Activated CD4-positive, alpha-beta T cell treated with anti-CD3 and anti-CD28 coated beads, Interleukin-2, Interleukin-4, amounts not matched to agents 100 ng/mL and 50 ng/mL, durations not matched to agents 16 hours and 8 hours (primary cell): ENCODE measurements around the gene TEX101.
"Not testable (repeated sequence)": the region's sequence is repeated elsewhere in the genome, so short reads cannot be mapped to it uniquely, and the experiment has no call there.

Source experiments
- DNase-seq: peaks from one replicate; pipeline ENCODE4 v3.0.0-alpha.2; 2020; ENCODE audit warnings: low spot score

The TEX101 gene

GRCh38 chr19:43414554-43414953, at the start of gene TEX101:
Gene TEX101 (plus strand): TSS chr19:43414890. CDS start chr19:43415920, 1,030 bp downstream.
- no peak for DNase-seq

GRCh38 chr19:43365677-43366076, 49.0 kb upstream of the TEX101 start:
- DNase-seq: not testable (repeated sequence)

GRCh38 chr19:43367822-43368221, 46.9 kb upstream of the TEX101 start:
- DNase-seq: no peak

- DNase-seq: not testable (repeated sequence)
Measured at GRCh38 chr19:43368897-43369296, 45.8 kb upstream of the TEX101 start.

- DNase-seq: no peak
Measured at GRCh38 chr19:43371909-43372308, 42.8 kb upstream of the TEX101 start.

- no peak for DNase-seq
Measured at GRCh38 chr19:43372462-43372861, 42.2 kb upstream of the TEX101 start.

- DNase-seq: not testable (repeated sequence)
Measured at GRCh38 chr19:43377624-43378023, 37.1 kb upstream of the TEX101 start.

- DNase-seq: no peak
Measured at GRCh38 chr19:43380008-43380407, 34.7 kb upstream of the TEX101 start.

GRCh38 chr19:43380771-43381386, 33.8 kb upstream of the TEX101 start:
- DNase-seq: no peak

GRCh38 chr19:43382586-43383216, 32.0 kb upstream of the TEX101 start:
- DNase-seq: not testable (repeated sequence)

GRCh38 chr19:43383254-43383653, 31.4 kb upstream of the TEX101 start:
- DNase-seq: not testable (repeated sequence)

- DNase-seq: not testable (repeated sequence)
Measured at GRCh38 chr19:43383759-43384158, 30.9 kb upstream of the TEX101 start.

- not testable (repeated sequence) for DNase-seq
Measured at GRCh38 chr19:43390903-43391551, 23.7 kb upstream of the TEX101 start.

- DNase-seq: not testable (repeated sequence)
Measured at GRCh38 chr19:43391552-43391935, 23.1 kb upstream of the TEX101 start.

GRCh38 chr19:43393501-43393900, 21.2 kb upstream of the TEX101 start:
- not testable (repeated sequence) for DNase-seq

- no peak for DNase-seq
Measured at GRCh38 chr19:43395561-43395960, 19.1 kb upstream of the TEX101 start.

GRCh38 chr19:43406297-43406696, 8.4 kb upstream of the TEX101 start:
- DNase-seq: no peak

- no peak for DNase-seq
Measured at GRCh38 chr19:43407416-43408005, 7.2 kb upstream of the TEX101 start.

GRCh38 chr19:43408043-43408442, 6.6 kb upstream of the TEX101 start:
- DNase-seq: no peak

- DNase-seq: no peak
Measured at GRCh38 chr19:43409415-43409814, 5.3 kb upstream of the TEX101 start.

- DNase-seq: no peak
Measured at GRCh38 chr19:43412441-43412840, 2.2 kb upstream of the TEX101 start.

GRCh38 chr19:43416951-43417623, 2.4 kb downstream of the TEX101 start:
- no peak for DNase-seq
